Activated CD8-positive, alpha-beta T cell treated with anti-CD3 and anti-CD28 coated beads for 36 hours (primary cell): ENCODE measurements around the gene SSX5. TPM values are rescaled to one million over a fixed set of nuclear protein-coding genes. Genes with fewer than 3 reads are reported as not detected.
"Not testable (repeated sequence)": the region's sequence is repeated elsewhere in the genome, so short reads cannot be mapped to it uniquely, and the experiment has no call there.

Source experiments
- ATAC-seq: fragments of 200-7000 bp; cut with Tn5 transposase; one replicate; pipeline ENCODE4 v1.10.0; 2021; ENCODE audit warnings: mild to moderate bottlenecking, moderate library complexity
- CTCF ChIA-PET: fragments of 350-600 bp; sonication (Branson Sonifier 250); formaldehyde crosslinking; loops from one replicate; lab custom pipeline; 2021; ENCODE audit warnings: antibody characterized with exemption; lab: Charles Lee
- POLR2A ChIA-PET: fragments of 350-600 bp; sonication (Branson Sonifier 250); formaldehyde crosslinking; loops from one replicate; lab custom pipeline; 2021; ENCODE audit warnings: antibody characterized with exemption; lab: Charles Lee
- DNase-seq: peaks from one replicate; pipeline ENCODE4 v3.0.0-alpha.2; 2020
- H3K27ac Mint-ChIP-seq: one replicate; pipeline ENCODE4 v1.8.0; 2021; ENCODE audit warnings: mild to moderate bottlenecking, mixed read lengths
- H3K27me3 Mint-ChIP-seq: one replicate; pipeline ENCODE4 v1.8.0; 2021; ENCODE audit warnings: mixed read lengths
- H3K36me3 Mint-ChIP-seq: one replicate; pipeline ENCODE4 v1.8.0; 2021; ENCODE audit warnings: low read depth, mixed read lengths
- H3K4me1 Mint-ChIP-seq: one replicate; pipeline ENCODE4 v1.8.0; 2021; ENCODE audit warnings: low read depth, mixed read lengths
- H3K4me3 Mint-ChIP-seq: one replicate; pipeline ENCODE4 v1.8.0; 2021; ENCODE audit warnings: mild to moderate bottlenecking, moderate library complexity, mixed read lengths
- H3K9me3 Mint-ChIP-seq: one replicate; pipeline ENCODE4 v1.8.0; 2021; ENCODE audit warnings: mixed read lengths
- intact Hi-C: fragments of 100-400 bp; cut with micrococcal nuclease; formaldehyde crosslinking; loops from one replicate; pipeline ENCODE4 v1.10.0; 2022
- total RNA-seq, 2 experiments: library from RNA; stranded (reverse); gene quantifications; one replicate each; pipeline ENCODE4 v1.2.3, GENCODE V29; 2021
- TF ChIP-seq, protein P1 (sequence below): fragments of 200-600 bp; IDR thresholded peaks from one replicate; pipeline ENCODE4 v1.8.0; 2022; ENCODE audit warnings: antibody characterized with exemption, mild to moderate bottlenecking

SSX5 gene
- total RNA-seq, 2 experiments from 2014 or later: not detected

DNA sequence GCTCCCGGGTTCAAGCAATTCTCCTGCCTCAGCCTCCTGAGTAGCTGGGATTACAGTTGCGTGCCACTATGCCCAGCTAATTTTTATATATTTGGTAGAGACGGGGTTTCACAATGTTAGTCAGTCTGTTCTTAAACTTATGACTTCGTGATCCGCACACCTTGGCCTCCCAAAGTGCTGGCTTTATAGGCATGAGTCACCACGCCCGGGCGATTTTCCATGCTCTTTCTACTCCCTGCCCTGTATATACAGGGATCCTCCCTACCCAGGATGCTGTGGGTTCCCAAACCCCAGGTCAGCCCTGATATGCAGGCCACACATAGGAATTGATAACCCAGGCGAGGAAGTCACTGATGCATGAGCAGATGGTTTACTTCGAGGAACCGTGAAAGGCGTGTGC, 31.4 kb downstream of the SSX5 start:
- intact Hi-C loops: no loop called here
- TF ChIP-seq, protein P1, sequence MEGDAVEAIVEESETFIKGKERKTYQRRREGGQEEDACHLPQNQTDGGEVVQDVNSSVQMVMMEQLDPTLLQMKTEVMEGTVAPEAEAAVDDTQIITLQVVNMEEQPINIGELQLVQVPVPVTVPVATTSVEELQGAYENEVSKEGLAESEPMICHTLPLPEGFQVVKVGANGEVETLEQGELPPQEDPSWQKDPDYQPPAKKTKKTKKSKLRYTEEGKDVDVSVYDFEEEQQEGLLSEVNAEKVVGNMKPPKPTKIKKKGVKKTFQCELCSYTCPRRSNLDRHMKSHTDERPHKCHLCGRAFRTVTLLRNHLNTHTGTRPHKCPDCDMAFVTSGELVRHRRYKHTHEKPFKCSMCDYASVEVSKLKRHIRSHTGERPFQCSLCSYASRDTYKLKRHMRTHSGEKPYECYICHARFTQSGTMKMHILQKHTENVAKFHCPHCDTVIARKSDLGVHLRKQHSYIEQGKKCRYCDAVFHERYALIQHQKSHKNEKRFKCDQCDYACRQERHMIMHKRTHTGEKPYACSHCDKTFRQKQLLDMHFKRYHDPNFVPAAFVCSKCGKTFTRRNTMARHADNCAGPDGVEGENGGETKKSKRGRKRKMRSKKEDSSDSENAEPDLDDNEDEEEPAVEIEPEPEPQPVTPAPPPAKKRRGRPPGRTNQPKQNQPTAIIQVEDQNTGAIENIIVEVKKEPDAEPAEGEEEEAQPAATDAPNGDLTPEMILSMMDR: no peak
- ChIA-PET POLR2A (no interaction called here), CTCF (no interaction called here)
- H3K27me3 Mint-ChIP-seq: no peaks in the 10 kb centered on the region
- no peak overlapping the region for H3K4me3 Mint-ChIP-seq
- ATAC-seq: no peak
- H3K27ac Mint-ChIP-seq: no peak overlapping the region
- H3K36me3 Mint-ChIP-seq: no peaks in the 10 kb centered on the region
- no peaks in the 10 kb centered on the region for H3K9me3 Mint-ChIP-seq
- H3K4me1 Mint-ChIP-seq: no peaks in the 10 kb centered on the region
- no peak for DNase-seq

DNA sequence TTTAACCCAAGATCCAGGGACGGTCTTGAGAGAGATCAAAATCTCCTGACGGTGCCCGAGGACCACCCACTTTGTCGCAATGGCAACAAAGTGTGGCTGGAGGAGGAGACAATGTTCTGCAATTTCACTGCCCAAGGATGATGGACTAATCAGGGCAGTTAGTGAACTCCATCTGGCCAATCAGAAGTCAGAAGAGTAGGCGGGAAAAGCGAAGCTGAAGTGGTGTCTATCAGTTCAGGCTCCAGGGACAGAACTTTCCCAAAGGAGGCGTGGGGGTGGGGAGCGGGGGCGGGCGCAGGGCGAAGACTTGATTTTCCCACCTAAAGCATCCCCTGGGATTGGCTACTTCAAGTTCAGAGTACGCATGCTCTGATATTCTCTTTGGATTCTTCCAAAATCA, 40.6 kb downstream of the SSX5 start:
- H3K27me3 Mint-ChIP-seq: peaks cover 2% of the 10 kb centered on the region
- POLR2A ChIA-PET: no interaction called here

DNA sequence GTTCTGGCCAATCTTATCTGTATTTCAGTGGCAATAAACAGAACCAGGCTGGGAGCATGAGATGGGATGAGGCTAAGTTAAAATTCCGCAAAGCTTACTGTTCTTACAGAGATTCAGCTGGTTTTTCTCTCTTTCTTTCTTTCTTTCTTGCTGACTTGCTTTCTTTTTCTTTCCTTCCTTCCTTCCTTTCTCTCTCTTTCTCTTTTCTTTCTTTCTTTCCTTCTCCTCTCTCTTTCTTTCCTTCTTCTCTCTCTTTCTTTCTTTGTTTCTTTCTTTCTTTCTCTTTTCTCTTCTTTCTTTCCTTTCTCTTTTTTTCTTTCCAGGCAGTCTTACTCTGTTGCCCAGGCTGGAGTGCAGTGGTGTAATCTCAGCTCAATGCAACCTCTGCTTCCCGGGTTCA, 41.8 kb downstream of the SSX5 start:
- no peaks in the 10 kb centered on the region for H3K36me3 Mint-ChIP-seq
- H3K27me3 Mint-ChIP-seq: no peaks in the 10 kb centered on the region
- intact Hi-C loops: no loop called here
- ChIA-PET POLR2A (no interaction called here), CTCF (no interaction called here)
- no peaks in the 10 kb centered on the region for H3K9me3 Mint-ChIP-seq
- H3K27ac Mint-ChIP-seq: no peak overlapping the region
- DNase-seq (no peak), ATAC-seq (no peak)
- H3K4me1 Mint-ChIP-seq: no peaks in the 10 kb centered on the region
- no peak overlapping the region for H3K4me3 Mint-ChIP-seq
- TF ChIP-seq, protein P1: no peak

More for the DNA sequence above, 40.6 kb downstream of the SSX5 start:
- CTCF ChIA-PET: no interaction called here
- Mint-ChIP-seq H3K36me3 (no peaks in the 10 kb centered on the region), H3K4me3 (no peak overlapping the region), H3K9me3 (no peaks in the 10 kb centered on the region), H3K27ac (no peak overlapping the region), H3K4me1 (no peaks in the 10 kb centered on the region)
- TF ChIP-seq, protein P1: no peak
- intact Hi-C loops: no loop called here
- DNase-seq: no peak
- no peak for ATAC-seq

DNA sequence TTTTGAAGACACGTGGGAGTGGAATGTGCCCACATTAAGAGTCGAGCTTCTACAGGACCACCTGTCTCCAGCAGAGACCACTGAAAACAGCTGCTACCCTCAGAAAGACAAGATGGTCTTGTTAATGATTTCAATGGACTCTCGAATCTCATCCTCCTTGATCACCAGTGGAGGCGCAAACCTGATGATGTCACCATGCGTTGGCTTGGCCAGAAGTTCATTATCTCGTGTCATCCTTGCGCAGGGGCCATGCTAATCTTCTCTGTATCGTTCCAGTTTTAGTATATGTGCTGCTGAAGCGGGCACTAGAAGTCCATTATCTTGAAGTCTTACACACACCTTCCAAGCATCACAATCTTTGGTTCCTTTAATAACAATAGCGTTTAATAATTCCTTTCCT, 42.8 kb downstream of the SSX5 start:
- CTCF ChIA-PET: no interaction called here

DNA sequence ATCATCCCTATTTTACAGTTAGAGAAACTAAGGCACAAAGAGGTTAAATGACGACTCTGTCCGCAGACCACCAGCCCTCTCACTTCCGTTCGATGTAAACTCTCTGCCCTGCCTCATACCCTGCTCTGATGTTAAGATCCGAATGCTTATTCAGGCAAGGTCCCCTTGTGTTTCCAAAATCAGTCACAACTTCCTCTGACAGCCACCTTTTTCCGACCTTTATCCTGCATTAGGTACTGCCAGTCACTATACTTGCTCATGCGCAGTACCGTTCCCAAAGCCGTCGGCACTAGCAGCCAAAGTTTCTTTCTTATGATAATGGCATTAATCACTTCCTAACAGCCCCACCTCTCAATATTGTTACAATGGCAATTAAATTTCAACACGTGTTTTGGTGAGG, 53.9 kb downstream of the SSX5 start:
- ATAC-seq: peak; percentile 78
- H3K27me3 Mint-ChIP-seq, intact Hi-C loops, CTCF ChIA-PET, H3K9me3 Mint-ChIP-seq, POLR2A ChIA-PET, H3K36me3 Mint-ChIP-seq, H3K4me3 Mint-ChIP-seq: not testable (repeated sequence)
- H3K4me1 Mint-ChIP-seq: peaks cover 15% of the 10 kb centered on the region
- H3K27ac Mint-ChIP-seq: peak overlapping the region; percentile 55
- peak; percentile 42 for DNase-seq

More for the DNA sequence above, 42.8 kb downstream of the SSX5 start:
- H3K36me3 Mint-ChIP-seq: no peaks in the 10 kb centered on the region
- H3K27me3 Mint-ChIP-seq: no peaks in the 10 kb centered on the region
- H3K9me3 Mint-ChIP-seq: no peaks in the 10 kb centered on the region
- ATAC-seq: no peak
- TF ChIP-seq, protein P1: no peak
- H3K27ac Mint-ChIP-seq: no peak overlapping the region
- POLR2A ChIA-PET: no interaction called here
- no peak overlapping the region for H3K4me3 Mint-ChIP-seq
- no peaks in the 10 kb centered on the region for H3K4me1 Mint-ChIP-seq
- intact Hi-C loops: no loop called here
- DNase-seq: no peak

DNA sequence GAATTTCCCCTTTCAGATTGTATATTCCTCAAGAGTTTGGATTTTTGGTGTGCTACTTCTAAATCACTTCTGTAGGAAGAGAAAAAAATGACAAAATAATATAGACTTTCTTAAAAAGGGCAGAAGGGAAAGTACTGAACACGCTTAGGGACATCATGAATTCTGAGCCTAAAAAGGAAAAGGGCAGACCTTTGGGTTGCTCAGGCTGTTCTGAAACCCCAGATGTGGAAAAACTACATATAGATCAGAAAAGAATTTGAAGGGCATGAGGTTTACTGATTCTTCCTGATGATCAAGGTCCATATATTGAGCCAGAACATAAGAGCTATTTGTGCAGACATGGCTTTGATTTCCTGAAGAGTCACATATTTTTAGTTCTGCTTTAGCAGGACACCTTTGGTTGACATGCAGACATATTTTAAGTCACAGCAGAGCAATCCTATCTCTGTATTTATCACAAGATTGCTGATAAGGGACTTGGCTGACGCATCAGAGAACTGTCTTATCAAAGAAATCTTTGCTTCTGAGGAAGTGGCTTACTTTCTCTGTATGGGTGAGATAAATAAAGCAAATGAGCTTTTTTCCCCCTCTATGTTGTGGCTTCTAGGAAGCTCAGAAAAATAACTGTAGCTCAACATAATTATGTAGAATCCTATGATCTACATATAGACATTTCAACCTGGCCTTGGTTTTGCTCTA, 54.6 kb downstream of the SSX5 start:
- CTCF ChIA-PET, POLR2A ChIA-PET, H3K27me3 Mint-ChIP-seq, H3K36me3 Mint-ChIP-seq, H3K9me3 Mint-ChIP-seq, H3K27ac Mint-ChIP-seq, DNase-seq, H3K4me3 Mint-ChIP-seq, intact Hi-C loops: not testable (repeated sequence)
- H3K4me1 Mint-ChIP-seq: peaks cover 15% of the 10 kb centered on the region
- peak; percentile 67 for ATAC-seq

DNA sequence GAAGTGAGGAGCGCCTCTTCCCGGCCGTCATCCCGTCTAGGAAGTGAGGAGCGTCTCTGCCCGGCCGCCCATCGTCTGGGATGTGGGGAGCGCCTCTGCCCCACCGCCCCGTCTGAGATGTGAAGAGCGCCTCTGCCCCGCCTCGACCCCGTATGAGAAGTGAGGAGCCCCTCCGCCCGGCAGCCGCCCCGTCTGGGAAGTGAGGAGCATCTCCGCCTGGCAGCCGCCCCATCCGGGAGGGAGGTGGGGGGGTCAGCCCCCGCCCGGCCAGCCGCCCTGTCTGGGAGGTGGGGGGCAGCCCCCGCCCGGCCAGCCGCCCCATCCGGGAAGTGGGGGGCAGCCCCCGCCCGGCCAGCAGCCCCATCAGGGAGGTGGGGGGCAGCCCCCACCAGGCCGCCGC, 57.5 kb downstream of the SSX5 start:
- DNase-seq, H3K36me3 Mint-ChIP-seq, ATAC-seq, H3K4me3 Mint-ChIP-seq, H3K27ac Mint-ChIP-seq, H3K9me3 Mint-ChIP-seq, intact Hi-C loops, POLR2A ChIA-PET, CTCF ChIA-PET, H3K27me3 Mint-ChIP-seq: not testable (repeated sequence)
- peaks cover 12% of the 10 kb centered on the region for H3K4me1 Mint-ChIP-seq
